Liver (tissue), 3 donors: ENCODE data around the gene MMP19.

Source experiments
- ATF3 ChIP-seq: IDR thresholded peaks from 2 replicates; pipeline ENCODE4 v1.6.1; 2016; ENCODE audit warnings: antibody characterized with exemption
- CTCF ChIP-seq: fragments of 150-350 bp; IDR thresholded peaks from 2 replicates; pipeline ENCODE4 v1.5.1; 2017; ENCODE audit warnings: improper control_type of control experiment, low read depth, low read length; ENCODE audit not compliant: missing input control
- EGR1 ChIP-seq, 2 donors: IDR thresholded peaks; 2 replicates each; pipeline ENCODE4 v1.6.1; 2016 to 2018; ENCODE audit warnings: antibody characterized with exemption in 2 of 2, low read depth in 2 of 2
- HNF4G ChIP-seq: IDR thresholded peaks from 2 replicates; pipeline ENCODE4 v1.6.1; 2016; ENCODE audit warnings: antibody characterized with exemption
- JUND ChIP-seq, 2 donors: IDR thresholded peaks; 2 replicates each; pipeline ENCODE4 v1.6.1; 2016; ENCODE audit warnings: antibody characterized with exemption in 2 of 2
- MAX ChIP-seq: IDR thresholded peaks from 2 replicates; pipeline ENCODE4 v1.6.1; 2016; ENCODE audit warnings: antibody characterized with exemption
- RAD21 ChIP-seq, 2 donors: IDR thresholded peaks; 2 replicates each; pipeline ENCODE4 v1.6.1; 2016; ENCODE audit warnings: antibody characterized with exemption in 2 of 2, mild to moderate bottlenecking in 2 of 2
- REST ChIP-seq: IDR thresholded peaks from 2 replicates; pipeline ENCODE4 v1.6.1; 2016; ENCODE audit warnings: antibody characterized with exemption, mild to moderate bottlenecking
- RXRA ChIP-seq, 2 donors: IDR thresholded peaks; 2 replicates each; pipeline ENCODE4 v1.6.1; 2017 to 2018; ENCODE audit warnings: antibody characterized with exemption in 2 of 2, mild to moderate bottlenecking in 1 of 2
- SP1 ChIP-seq: IDR thresholded peaks from 2 replicates; pipeline ENCODE4 v1.6.1; 2018; ENCODE audit warnings: antibody characterized with exemption, mild to moderate bottlenecking
- TAF1 ChIP-seq: conservative IDR thresholded peaks from 2 replicates; pipeline ENCODE4 v1.6.1; 2016; ENCODE audit warnings: antibody characterized with exemption, mild to moderate bottlenecking
- donor health status: healthy.
- donor health status: healthy.

GRCh38 chr12:55852740-55853139, 10.0 kb upstream of the MMP19 start:
- TF ChIP-seq REST (no peak), SP1 (no peak), TAF1 (no peak), CTCF (no peak), EGR1 (IDR thresholded peaks at IDR 0.05; ENCODE audit: low read depth in 2 of 2) (no peak), JUND (IDR thresholded peaks at IDR 0.05) (no peak), ATF3 (no peak), RAD21 (IDR thresholded peaks at IDR 0.05) (no peak), RXRA (IDR thresholded peaks at IDR 0.05) (no peak), MAX (no peak), HNF4G (no peak)
